Neural cell (in vitro differentiated cells): ENCODE results near the gene SH3GL1. TPM values are rescaled to one million over a fixed set of nuclear protein-coding genes. Genes with fewer than 3 reads are reported as not detected.

Experiments used
- H2AFZ ChIP-seq: fragments of 200-600, 300-800 bp; sonication (generic), shearing (Covaris generic); 2 replicates; pipeline ENCODE4 v1.6.0; 2014; ENCODE audit warnings: low read depth, mild to moderate bottlenecking, antibody characterized with exemption, low read length, moderate library complexity
- H3F3A ChIP-seq: fragments of 200-600 bp; shearing (Covaris generic); 2 replicates; pipeline ENCODE4 v1.6.1; 2016; ENCODE audit warnings: mild to moderate bottlenecking, moderate library complexity, mixed read lengths, antibody characterized with exemption, low read length; ENCODE audit not compliant: insufficient read depth, poor library complexity, severe bottlenecking
- H3K27ac ChIP-seq: fragments of 200-600, 300-800 bp; sonication (generic), shearing (Covaris generic); 2 replicates; pipeline ENCODE4 v1.5.1; 2014; ENCODE audit warnings: mild to moderate bottlenecking, low read length, moderate library complexity
- H3K27me3 ChIP-seq: fragments of 300-800, 200-600 bp; sonication (generic), shearing (Covaris generic); 2 replicates; pipeline ENCODE4 v1.6.0; 2014; ENCODE audit warnings: mild to moderate bottlenecking, low read depth, low read length, moderate library complexity; ENCODE audit not compliant: insufficient read depth
- H3K36me3 ChIP-seq: fragments of 300-800, 200-600 bp; sonication (generic), shearing (Covaris generic); 2 replicates; pipeline ENCODE4 v1.5.1; 2014; ENCODE audit warnings: mild to moderate bottlenecking, antibody characterized with exemption, low read length, moderate library complexity; ENCODE audit not compliant: insufficient read depth
- H3K4me2 ChIP-seq: fragments of 300-800, 200-600 bp; sonication (generic), shearing (Covaris generic); 2 replicates; pipeline ENCODE4 v1.6.0; 2014; ENCODE audit warnings: mild to moderate bottlenecking, low read length
- H3K4me3 ChIP-seq: fragments of 300-800, 200-600 bp; sonication (generic), shearing (Covaris generic); 2 replicates; pipeline ENCODE4 v1.5.1; 2014; ENCODE audit warnings: mild to moderate bottlenecking, low read length, moderate library complexity
- H3K79me2 ChIP-seq: fragments of 200-600 bp; shearing (Covaris generic); replicated peaks from 2 replicates; pipeline ENCODE4 v1.6.0; 2014; ENCODE audit warnings: mild to moderate bottlenecking, low read length, moderate library complexity; ENCODE audit not compliant: insufficient read depth
- H3K9ac ChIP-seq: fragments of 300-800, 200-600 bp; sonication (generic), shearing (Covaris generic); 2 replicates; pipeline ENCODE4 v1.6.1; 2016; ENCODE audit warnings: mild to moderate bottlenecking, low read length, mixed read lengths
- H3K9me2 ChIP-seq: fragments of 200-600 bp; shearing (Covaris generic); 2 replicates; pipeline ENCODE4 v1.6.1; 2016; ENCODE audit warnings: mild to moderate bottlenecking, low read length, mixed read lengths; ENCODE audit not compliant: insufficient read depth
- H3K9me3 ChIP-seq: fragments of 200-600, 300-800 bp; sonication (generic), shearing (Covaris generic); 2 replicates; pipeline ENCODE4 v1.6.1; 2016; ENCODE audit warnings: mild to moderate bottlenecking, mixed run types, low read length, moderate library complexity, mixed read lengths
- H4K20me1 ChIP-seq: fragments of 200-600 bp; shearing (Covaris generic); 2 replicates; pipeline ENCODE4 v1.6.1; 2016; ENCODE audit warnings: mild to moderate bottlenecking, mixed run types; ENCODE audit not compliant: insufficient read depth
- CTCF ChIP-seq: fragments of 450-650 bp; IDR thresholded peaks from 2 replicates; pipeline ENCODE4 v1.5.1; 2014; ENCODE audit warnings: antibody characterized with exemption, mild to moderate bottlenecking, moderate library complexity; ENCODE audit not compliant: poor library complexity, severe bottlenecking
- EP300 ChIP-seq: fragments of 450-650 bp; conservative IDR thresholded peaks from 2 replicates; pipeline ENCODE4 v1.6.1; 2014; ENCODE audit warnings: antibody characterized with exemption, mild to moderate bottlenecking, moderate library complexity; ENCODE audit not compliant: poor library complexity, severe bottlenecking
- EZH2 ChIP-seq: fragments of 200-600, 300-800 bp; shearing (Covaris generic), sonication (generic); IDR thresholded peaks from 2 replicates; pipeline ENCODE4 v1.6.1; 2014; ENCODE audit warnings: antibody characterized with exemption, low read length, borderline replicate concordance, mild to moderate bottlenecking; ENCODE audit not compliant: insufficient read depth, poor library complexity, severe bottlenecking
- MXI1 ChIP-seq: fragments of 450-650 bp; conservative IDR thresholded peaks from 2 replicates; pipeline ENCODE4 v1.6.1; 2014; ENCODE audit warnings: antibody characterized with exemption, mild to moderate bottlenecking; ENCODE audit not compliant: poor library complexity, severe bottlenecking
- POLR2AphosphoS5 ChIP-seq: IDR thresholded peaks from 2 replicates; pipeline ENCODE4 v1.6.1; 2012
- RAD21 ChIP-seq: fragments of 450-650 bp; conservative IDR thresholded peaks from 2 replicates; pipeline ENCODE4 v1.6.1; 2014; ENCODE audit warnings: antibody characterized with exemption, mild to moderate bottlenecking, moderate library complexity
- REST ChIP-seq: IDR thresholded peaks from 2 replicates; pipeline ENCODE4 v1.6.1; 2012; ENCODE audit warnings: borderline replicate concordance
- SMC3 ChIP-seq: fragments of 450-650 bp; conservative IDR thresholded peaks from 2 replicates; pipeline ENCODE4 v1.6.1; 2014; ENCODE audit warnings: antibody characterized with exemption, mild to moderate bottlenecking, moderate library complexity; ENCODE audit not compliant: poor library complexity
- TAF1 ChIP-seq: IDR thresholded peaks from 2 replicates; pipeline ENCODE4 v1.6.1; 2012; ENCODE audit warnings: low read depth
- polyA plus RNA-seq: library from polyadenylated mRNA; depleted of rRNA; stranded (reverse); fragments of >200 nt; gene quantifications from 2 replicates; pipeline ENCODE4 v1.2.3, GENCODE V29; 2014

SH3GL1 gene
- polyA plus RNA-seq, 1 donor from 2014 or later, result 25.2 TPM

GRCh38 chr19:4326215-4326836 is 74.0 kb downstream of the SH3GL1 start:
- no peak for TF ChIP-seq TAF1
- no peak for TF ChIP-seq REST
- no peak for TF ChIP-seq CTCF
- TF ChIP-seq EZH2, result no peak
- no peak for TF ChIP-seq EP300
- no peak for TF ChIP-seq SMC3
- no peak for TF ChIP-seq POLR2AphosphoS5
- Histone ChIP-seq H3F3A (no peaks in the 10 kb centered on the region), H4K20me1 (no peaks in the 10 kb centered on the region), H3K4me3 (no peak overlapping the region), H2AFZ (no peak overlapping the region), H3K4me2 (no peak overlapping the region), H3K36me3 (no peaks in the 10 kb centered on the region), H3K9me3 (no peaks in the 10 kb centered on the region), H3K9me2 (no peaks in the 10 kb centered on the region), H3K79me2 (no peaks in the 10 kb centered on the region), H3K27me3 (peaks cover 9% of the 10 kb centered on the region), H3K27ac (no peak overlapping the region), H3K9ac (no peak overlapping the region)

GRCh38 chr19:4324228-4324627 is 76.1 kb downstream of the SH3GL1 start:
- Histone ChIP-seq H3K27ac (no peak overlapping the region), H3F3A (no peaks in the 10 kb centered on the region), H2AFZ (no peak overlapping the region), H3K9me2 (no peaks in the 10 kb centered on the region), H3K4me2 (no peak overlapping the region), H3K4me3 (no peak overlapping the region), H3K36me3 (no peaks in the 10 kb centered on the region), H3K9me3 (no peaks in the 10 kb centered on the region), H3K9ac (no peak overlapping the region), H4K20me1 (no peaks in the 10 kb centered on the region), H3K79me2 (no peaks in the 10 kb centered on the region), H3K27me3 (peaks cover 9% of the 10 kb centered on the region)
- no peak for TF ChIP-seq MXI1
- TF ChIP-seq EP300, result no peak
- TF ChIP-seq RAD21, result no peak
- TF ChIP-seq SMC3, result no peak
- no peak for TF ChIP-seq POLR2AphosphoS5
- TF ChIP-seq REST, result no peak
- TF ChIP-seq TAF1, result no peak
- no peak for TF ChIP-seq CTCF
